ENCODE data around the gene CLEC11A. TPM values are rescaled to one million over a fixed set of nuclear protein-coding genes. Genes with fewer than 3 reads are reported as not detected.

CLEC11A gene
- total RNA-seq = 33.0 to 34.4 TPM (median 33.6 TPM) in 3 replicates

GRCh38 chr19:50723069-50723468 is at the start of gene CLEC11A:
Gene CLEC11A, plus strand, starts transcription at chr19:50723364. Its CDS starts 162 bp downstream, at chr19:50723526.
- Mint-ChIP-seq H3K4me3 (peak within 1 kb of the TSS; percentile 93), H3K36me3 (no peaks in the 10 kb centered on the region), H3K9me3 (no peaks in the 10 kb centered on the region), H3K27ac (peak within 1 kb of the TSS; percentile 73), H3K27me3 (ENCODE audit: low read depth) (peaks cover 50% of the 10 kb centered on the region), H3K4me1 (peaks cover 35% of the 10 kb centered on the region)
- no peak for DNase-seq (ENCODE audit: low spot score in 2 of 2, unreplicated experiment in 2 of 2)
- TF ChIP-seq CTCF (IDR thresholded peaks at IDR 0.05; ENCODE audit: unreplicated experiment) = no peak

- H3K4me3 Mint-ChIP-seq = no peak overlapping the region
Measured at GRCh38 chr19:50676625-50677197, 46.5 kb upstream of the CLEC11A start.

GRCh38 chr19:50677636-50678035 is 45.5 kb upstream of the CLEC11A start:
- Mint-ChIP-seq H3K36me3 (no peaks in the 10 kb centered on the region), H3K27me3 (ENCODE audit: low read depth) (peaks cover 83% of the 10 kb centered on the region)
- no peak for TF ChIP-seq CTCF (IDR thresholded peaks at IDR 0.05; ENCODE audit: unreplicated experiment)

More at GRCh38 chr19:50676625-50677197, 46.5 kb upstream of the CLEC11A start:
- H3K27me3 Mint-ChIP-seq (ENCODE audit: low read depth) = peaks cover 83% of the 10 kb centered on the region
- no peaks in the 10 kb centered on the region for H3K9me3 Mint-ChIP-seq
- DNase-seq (ENCODE audit: low spot score in 2 of 2, unreplicated experiment in 2 of 2) = no peak
- H3K4me1 Mint-ChIP-seq = no peaks in the 10 kb centered on the region
- no peak overlapping the region for H3K27ac Mint-ChIP-seq
- TF ChIP-seq CTCF (IDR thresholded peaks at IDR 0.05; ENCODE audit: unreplicated experiment) = no peak
- no peaks in the 10 kb centered on the region for H3K36me3 Mint-ChIP-seq

GRCh38 chr19:50678323-50678722 is 44.8 kb upstream of the CLEC11A start:
- TF ChIP-seq CTCF (IDR thresholded peaks at IDR 0.05; ENCODE audit: unreplicated experiment) = no peak
- Mint-ChIP-seq H3K27ac (no peak overlapping the region), H3K4me3 (no peak overlapping the region), H3K9me3 (no peaks in the 10 kb centered on the region), H3K36me3 (no peaks in the 10 kb centered on the region), H3K27me3 (ENCODE audit: low read depth) (peaks cover 83% of the 10 kb centered on the region), H3K4me1 (no peaks in the 10 kb centered on the region)
- DNase-seq (ENCODE audit: low spot score in 2 of 2, unreplicated experiment in 2 of 2) = no peak

More at GRCh38 chr19:50677636-50678035, 45.5 kb upstream of the CLEC11A start:
- H3K27ac Mint-ChIP-seq = no peak overlapping the region
- H3K4me3 Mint-ChIP-seq = no peak overlapping the region
- DNase-seq (ENCODE audit: low spot score in 2 of 2, unreplicated experiment in 2 of 2) = no peak
- no peaks in the 10 kb centered on the region for H3K9me3 Mint-ChIP-seq
- no peaks in the 10 kb centered on the region for H3K4me1 Mint-ChIP-seq

- H3K4me1 Mint-ChIP-seq = no peaks in the 10 kb centered on the region
- no peaks in the 10 kb centered on the region for H3K9me3 Mint-ChIP-seq
- peaks cover under 1% of the 10 kb centered on the region for H3K36me3 Mint-ChIP-seq
- no peak for TF ChIP-seq CTCF (IDR thresholded peaks at IDR 0.05; ENCODE audit: unreplicated experiment)
- peaks cover 83% of the 10 kb centered on the region for H3K27me3 Mint-ChIP-seq (ENCODE audit: low read depth)
- no peak overlapping the region for H3K27ac Mint-ChIP-seq
- DNase-seq (ENCODE audit: low spot score in 2 of 2, unreplicated experiment in 2 of 2) = peak; percentile 57 to 86
- no peak overlapping the region for H3K4me3 Mint-ChIP-seq
Measured at GRCh38 chr19:50679177-50680125, 43.7 kb upstream of the CLEC11A start.

All from mesothelial cell of epicardium (in vitro differentiated cells).